Fibroblast of lung (primary cell): ENCODE measurements around the gene MAEA.

Experiments
- EZH2 ChIP-seq: IDR thresholded peaks from 2 replicates; pipeline ENCODE4 v1.5.1; 2012; ENCODE audit warnings: low read length, control low read depth, mild to moderate bottlenecking; ENCODE audit errors: missing control alignments
- TF ChIP-seq, protein P1 (sequence below), 2 donors: IDR thresholded peaks in 1 of 2; conservative IDR thresholded peaks in 1 of 2; 1 replicate in 1 of 2; 2 replicates in 1 of 2; pipeline ENCODE4 v1.5.1; 2011 to 2012; ENCODE audit warnings: low read length in 2 of 2, control low read depth in 1 of 2, inconsistent platforms in 1 of 2, low read depth in 1 of 2, mild to moderate bottlenecking in 1 of 2

GRCh38 chr4:1381944-1382541, 92.4 kb downstream of the MAEA start:
- TF ChIP-seq, protein P1, sequence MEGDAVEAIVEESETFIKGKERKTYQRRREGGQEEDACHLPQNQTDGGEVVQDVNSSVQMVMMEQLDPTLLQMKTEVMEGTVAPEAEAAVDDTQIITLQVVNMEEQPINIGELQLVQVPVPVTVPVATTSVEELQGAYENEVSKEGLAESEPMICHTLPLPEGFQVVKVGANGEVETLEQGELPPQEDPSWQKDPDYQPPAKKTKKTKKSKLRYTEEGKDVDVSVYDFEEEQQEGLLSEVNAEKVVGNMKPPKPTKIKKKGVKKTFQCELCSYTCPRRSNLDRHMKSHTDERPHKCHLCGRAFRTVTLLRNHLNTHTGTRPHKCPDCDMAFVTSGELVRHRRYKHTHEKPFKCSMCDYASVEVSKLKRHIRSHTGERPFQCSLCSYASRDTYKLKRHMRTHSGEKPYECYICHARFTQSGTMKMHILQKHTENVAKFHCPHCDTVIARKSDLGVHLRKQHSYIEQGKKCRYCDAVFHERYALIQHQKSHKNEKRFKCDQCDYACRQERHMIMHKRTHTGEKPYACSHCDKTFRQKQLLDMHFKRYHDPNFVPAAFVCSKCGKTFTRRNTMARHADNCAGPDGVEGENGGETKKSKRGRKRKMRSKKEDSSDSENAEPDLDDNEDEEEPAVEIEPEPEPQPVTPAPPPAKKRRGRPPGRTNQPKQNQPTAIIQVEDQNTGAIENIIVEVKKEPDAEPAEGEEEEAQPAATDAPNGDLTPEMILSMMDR (conservative IDR thresholded peaks at IDR 0.05 in 1 of 2, IDR thresholded peaks at IDR 0.05 in 1 of 2; ENCODE audit: low read depth in 1 of 2, low read length in 2 of 2): no peak
- TF ChIP-seq EZH2: no peak
